Left renal cortex interstitium (tissue), 4 donors: ENCODE data around the gene CMTM2. TPM values are rescaled to one million over a fixed set of nuclear protein-coding genes. Genes with fewer than 3 reads are reported as not detected.
A peak's percentile ranks its signal among the peaks of the same experiment; 100 is the strongest.
"Not testable (repeated sequence)": the region's sequence is repeated elsewhere in the genome, so short reads cannot be mapped to it uniquely, and the experiment has no call there.

Experiments used
- DNase-seq, 4 donors: peaks; one replicate each; pipeline ENCODE4 v3.0.0-alpha.2; 2013; ENCODE audit warnings: low read depth in 4 of 4, low spot score in 2 of 4, missing footprints in 1 of 4
- polyA plus RNA-seq, 4 donors: library from polyadenylated mRNA; unstranded; fragments of 120-200 nt; gene quantifications; one replicate each; pipeline ENCODE4 v1.2.1, GENCODE V29; 2013; ENCODE audit not compliant: insufficient read length in 4 of 4

The CMTM2 gene
- polyA plus RNA-seq, 4 donors: 0.31 to 1.5 (median 1.1) TPM; not detected in 1

GRCh38 chr16:66552286-66553177 lies 26.7 kb upstream of the CMTM2 start, which contains the start of gene CKLF:
Gene CKLF, plus strand, starts transcription at chr16:66552576. Its CDS starts 140 bp downstream, at chr16:66552716.
- DNase-seq: peak; percentile 85 to 93 (median 86)

GRCh38 chr16:66553223-66553622 lies 26.0 kb upstream of the CMTM2 start:
- no peak for DNase-seq

GRCh38 chr16:66554021-66554420 lies 25.2 kb upstream of the CMTM2 start:
- DNase-seq: no peak

- no peak for DNase-seq
These were observed 24.8 kb upstream of the CMTM2 start for GRCh38 chr16:66554495-66554894.

DNA sequence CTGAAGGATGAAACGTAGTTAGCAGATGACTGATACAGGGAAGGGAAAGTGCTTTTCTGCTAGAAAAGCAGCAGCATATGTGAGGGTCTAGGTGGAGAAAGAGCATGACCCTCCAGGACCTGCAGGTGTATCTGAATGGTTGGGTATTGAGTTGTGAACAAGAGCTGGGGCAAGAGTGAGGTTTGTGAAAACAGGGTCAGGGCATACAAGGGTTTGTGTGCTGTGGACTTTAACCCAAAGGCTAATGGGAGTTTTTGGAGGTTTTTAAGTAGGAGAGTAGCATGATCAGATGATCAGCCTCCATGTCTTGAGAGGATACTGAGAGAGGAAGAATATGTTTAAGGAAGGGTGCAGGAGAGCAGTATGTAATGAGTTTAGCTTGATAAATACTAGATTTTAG lies 19.2 kb upstream of the CMTM2 start:
- DNase-seq: no peak

- DNase-seq: no peak
These were observed 17.7 kb upstream of the CMTM2 start for GRCh38 chr16:66561381-66562080.

DNA sequence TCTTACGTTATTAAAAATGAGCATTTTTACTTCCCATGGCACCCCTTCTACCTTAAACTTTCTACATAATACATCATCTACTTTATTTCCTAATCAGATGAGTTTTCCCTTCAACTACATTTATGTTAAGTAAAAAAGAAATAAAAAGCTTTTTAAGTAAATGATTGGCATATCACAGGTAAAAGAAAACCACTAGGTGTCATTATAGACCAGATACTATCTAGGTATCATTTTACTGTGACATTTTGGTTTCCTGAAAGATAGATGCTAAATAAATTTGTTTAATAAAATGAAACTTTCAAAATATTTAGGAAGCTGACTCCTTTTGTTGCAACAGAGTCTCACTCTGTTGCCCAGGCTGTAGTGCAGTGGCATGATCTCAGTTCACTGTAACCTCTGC lies 16.9 kb upstream of the CMTM2 start:
- no peak for DNase-seq

GRCh38 chr16:66562986-66563385 lies 16.3 kb upstream of the CMTM2 start:
- no peak for DNase-seq

DNA sequence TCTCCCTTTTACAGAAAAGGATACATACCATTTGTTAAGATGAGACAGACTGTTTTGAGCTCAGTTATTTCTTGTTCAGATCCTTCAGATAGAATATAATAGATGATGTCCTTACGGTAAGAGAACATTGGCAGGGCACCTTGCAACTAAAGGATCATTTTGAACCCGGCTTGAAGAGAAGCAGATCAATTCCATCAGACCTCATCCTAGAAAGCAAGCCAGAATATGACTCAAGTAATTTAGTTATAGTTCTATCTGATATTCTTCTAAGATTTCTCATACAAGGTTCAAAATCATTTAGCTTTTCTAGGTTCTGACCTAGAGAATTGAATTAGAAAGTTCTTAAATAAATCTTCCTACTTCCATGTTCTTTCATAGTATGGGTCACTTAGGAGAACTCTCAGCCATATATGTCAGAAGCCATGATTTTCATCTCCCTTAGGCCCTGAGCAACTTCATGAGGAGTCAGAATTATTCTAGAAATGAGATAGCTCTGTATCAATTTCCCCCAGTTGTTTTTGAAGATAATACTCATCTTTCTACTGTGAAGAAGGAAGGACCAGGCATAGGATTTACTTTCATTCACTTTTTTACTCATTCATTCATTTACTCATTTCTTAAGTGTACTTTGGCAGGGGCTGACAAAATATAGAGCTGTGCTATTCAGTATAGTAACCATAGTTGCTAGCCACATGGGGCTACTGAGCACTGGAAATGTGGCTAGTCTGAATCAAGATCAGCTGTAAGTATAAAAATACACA lies 15.5 kb upstream of the CMTM2 start:
- DNase-seq: no peak

- DNase-seq: no peak
These were observed 13.0 kb upstream of the CMTM2 start, which contains the start of gene CMTM1 for GRCh38 chr16:66566051-66566901. Gene CMTM1, plus strand, starts transcription at chr16:66566439. Its CDS starts 75 bp downstream, at chr16:66566514.

GRCh38 chr16:66567270-66567669 lies 12.0 kb upstream of the CMTM2 start:
- not testable (repeated sequence) for DNase-seq

GRCh38 chr16:66568355-66568754 lies 10.9 kb upstream of the CMTM2 start:
- DNase-seq: no peak

DNA sequence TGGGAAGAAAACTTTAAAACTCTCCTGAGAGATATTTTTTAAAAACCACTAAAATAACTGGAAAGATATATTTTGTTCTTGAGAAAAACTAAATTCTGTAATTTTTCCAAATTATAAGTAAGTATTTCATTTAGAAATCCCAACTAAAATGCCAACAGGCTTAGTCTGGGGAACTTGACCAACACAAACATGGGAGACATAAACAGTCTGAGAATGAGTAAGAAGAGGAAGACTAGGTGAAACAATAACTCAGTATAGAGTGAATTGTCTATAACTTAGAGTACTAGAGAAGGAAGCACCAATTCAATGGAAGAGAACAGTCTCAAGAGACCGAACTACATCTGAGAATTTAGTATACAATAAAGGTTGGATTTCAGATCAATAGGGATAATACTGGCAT lies 10.1 kb upstream of the CMTM2 start:
- no peak for DNase-seq

- DNase-seq: no peak
These were observed 9.3 kb upstream of the CMTM2 start for GRCh38 chr16:66569827-66570405.

- DNase-seq: no peak
These were observed 6.9 kb upstream of the CMTM2 start for GRCh38 chr16:66572356-66572755.

- no peak for DNase-seq
These were observed 5.2 kb upstream of the CMTM2 start for GRCh38 chr16:66574081-66574480.

GRCh38 chr16:66574531-66574930 lies 4.7 kb upstream of the CMTM2 start:
- DNase-seq: no peak

DNA sequence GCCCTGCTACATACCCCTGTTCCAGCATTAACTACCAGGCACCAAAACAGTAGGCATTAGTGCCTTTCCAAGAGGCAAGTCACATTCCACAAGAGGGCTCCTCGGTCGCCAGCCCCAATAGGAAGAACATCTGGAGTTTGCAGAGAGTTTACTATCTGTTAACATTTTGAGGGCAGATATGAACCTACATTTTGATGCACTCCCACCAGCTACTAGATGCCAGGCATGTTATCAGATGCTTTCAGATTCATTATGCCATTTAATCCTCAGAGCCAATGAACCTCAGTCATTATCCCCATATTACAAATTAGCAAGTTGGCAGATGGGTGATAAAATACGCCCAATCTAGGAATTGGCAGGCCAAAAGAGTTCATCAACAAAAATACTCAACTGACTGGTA lies 4.2 kb upstream of the CMTM2 start:
- DNase-seq: no peak

DNA sequence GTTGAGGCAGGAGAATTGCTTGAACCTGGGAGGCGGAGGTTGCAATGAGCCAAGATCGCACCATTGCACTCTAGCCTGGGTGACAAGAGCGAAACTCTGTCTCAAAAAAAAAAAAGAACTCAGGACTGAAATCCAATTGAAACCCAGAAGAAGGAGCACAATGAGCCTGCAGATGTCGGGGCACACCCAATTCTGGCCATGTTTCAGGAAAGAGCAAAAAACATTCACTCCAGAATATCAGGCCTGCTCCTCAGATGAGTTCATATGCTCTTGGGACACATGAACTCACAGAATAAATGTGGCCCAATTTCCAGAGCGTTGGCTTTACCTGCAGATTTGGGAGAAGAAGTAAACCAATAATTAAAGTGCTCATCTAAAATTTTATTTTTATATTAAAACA lies 3.0 kb upstream of the CMTM2 start:
- DNase-seq: no peak
